ENCODE data around the gene ASAP3. TPM values are rescaled to one million over a fixed set of nuclear protein-coding genes. Genes with fewer than 3 reads are reported as not detected.

The ASAP3 gene
- total and polyA plus RNA-seq, 12 donors, result 22.4 to 122 (median 77.3) TPM

DNA sequence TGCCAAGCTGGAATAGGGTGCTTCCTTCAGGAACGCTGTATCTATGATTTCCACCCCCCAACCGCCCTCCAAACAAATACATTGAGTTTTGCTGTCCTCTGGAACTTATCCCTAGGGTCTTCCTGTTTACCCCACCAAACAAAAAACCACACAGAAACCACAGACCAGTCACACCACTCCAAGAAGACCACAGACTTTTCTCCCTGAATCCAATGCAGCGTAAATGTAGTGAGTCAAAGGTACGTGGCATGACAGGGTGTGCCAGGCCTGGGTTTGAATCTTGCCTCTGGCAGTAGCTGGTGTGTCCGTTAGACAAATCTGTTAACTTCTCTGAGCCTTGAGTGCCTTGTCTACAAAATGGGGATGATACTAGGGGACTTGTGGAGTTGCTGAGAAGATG is 27.8 kb downstream of the ASAP3 start:
- H3K9me3 ChIP-seq (replicated peaks in 1 of 3), result no peaks in the 10 kb centered on the region
- TF ChIP-seq, protein P1, sequence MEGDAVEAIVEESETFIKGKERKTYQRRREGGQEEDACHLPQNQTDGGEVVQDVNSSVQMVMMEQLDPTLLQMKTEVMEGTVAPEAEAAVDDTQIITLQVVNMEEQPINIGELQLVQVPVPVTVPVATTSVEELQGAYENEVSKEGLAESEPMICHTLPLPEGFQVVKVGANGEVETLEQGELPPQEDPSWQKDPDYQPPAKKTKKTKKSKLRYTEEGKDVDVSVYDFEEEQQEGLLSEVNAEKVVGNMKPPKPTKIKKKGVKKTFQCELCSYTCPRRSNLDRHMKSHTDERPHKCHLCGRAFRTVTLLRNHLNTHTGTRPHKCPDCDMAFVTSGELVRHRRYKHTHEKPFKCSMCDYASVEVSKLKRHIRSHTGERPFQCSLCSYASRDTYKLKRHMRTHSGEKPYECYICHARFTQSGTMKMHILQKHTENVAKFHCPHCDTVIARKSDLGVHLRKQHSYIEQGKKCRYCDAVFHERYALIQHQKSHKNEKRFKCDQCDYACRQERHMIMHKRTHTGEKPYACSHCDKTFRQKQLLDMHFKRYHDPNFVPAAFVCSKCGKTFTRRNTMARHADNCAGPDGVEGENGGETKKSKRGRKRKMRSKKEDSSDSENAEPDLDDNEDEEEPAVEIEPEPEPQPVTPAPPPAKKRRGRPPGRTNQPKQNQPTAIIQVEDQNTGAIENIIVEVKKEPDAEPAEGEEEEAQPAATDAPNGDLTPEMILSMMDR (IDR thresholded peaks at IDR 0.05), result no peak
- no peak for TF ChIP-seq POLR2A (IDR thresholded peaks at IDR 0.05)
- H3K4me3 ChIP-seq, result no peak overlapping the region
- no peak overlapping the region for H3K27ac ChIP-seq
- no peaks in the 10 kb centered on the region for H3K27me3 ChIP-seq
- no peak for DNase-seq
- H3K4me1 ChIP-seq (replicated peaks in 1 of 2), result peaks cover 0 to 6% of the 10 kb centered on the region in 2 donors
- intact Hi-C loops (cut with DNase I), result no loop called here
- peaks cover 0 to 1% of the 10 kb centered on the region in 2 donors for H3K36me3 ChIP-seq (replicated peaks in 1 of 2)
- WGBS, 4 donors, result 86 to 100% (median 89%) methylated on average over 2 to 5 of the region's 5 CpGs

DNA sequence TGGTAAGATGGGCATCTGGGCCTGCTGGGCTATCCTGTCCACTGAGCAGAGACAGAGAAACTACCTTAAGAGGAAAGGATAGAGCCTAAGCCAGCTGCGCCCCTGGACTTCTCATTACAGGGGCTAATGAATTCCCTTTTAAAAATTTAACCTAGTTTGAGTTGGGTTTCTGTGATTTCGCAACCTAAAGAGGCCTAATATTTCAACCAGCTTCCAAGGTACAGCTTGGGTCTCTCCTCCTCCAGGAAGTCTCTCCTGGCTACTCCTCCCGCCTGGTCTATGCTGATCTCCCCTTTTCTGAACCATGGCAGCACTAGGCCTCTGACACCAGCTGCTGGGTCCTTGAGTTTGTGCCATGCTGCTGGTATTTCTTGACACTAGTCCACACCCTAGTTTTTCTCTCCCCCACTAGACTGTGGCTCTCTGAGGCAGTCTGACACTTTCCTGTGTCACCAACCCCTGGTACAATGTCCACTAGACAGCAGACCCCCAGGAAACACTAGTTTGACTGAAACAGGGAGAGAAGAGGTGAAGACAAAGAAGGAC is 30.5 kb downstream of the ASAP3 start:
- no peak for TF ChIP-seq POLR2A (IDR thresholded peaks at IDR 0.05)
- TF ChIP-seq, protein P1 (IDR thresholded peaks at IDR 0.05), result no peak
- DNase-seq, result no peak
- Histone ChIP-seq H3K27me3 (no peaks in the 10 kb centered on the region), H3K36me3 (replicated peaks in 1 of 2) (peaks cover 0 to 7% of the 10 kb centered on the region in 2 donors), H3K4me1 (replicated peaks in 1 of 2) (peaks cover 0 to 6% of the 10 kb centered on the region in 2 donors), H3K4me3 (no peak overlapping the region), H3K9me3 (replicated peaks in 1 of 3) (no peaks in the 10 kb centered on the region), H3K27ac (no peak overlapping the region)
- intact Hi-C loops (cut with DNase I), result no loop called here
- WGBS, 4 donors, result 85 to 100% (median 96%) methylated on average over 3 of the region's 3 CpGs

DNA sequence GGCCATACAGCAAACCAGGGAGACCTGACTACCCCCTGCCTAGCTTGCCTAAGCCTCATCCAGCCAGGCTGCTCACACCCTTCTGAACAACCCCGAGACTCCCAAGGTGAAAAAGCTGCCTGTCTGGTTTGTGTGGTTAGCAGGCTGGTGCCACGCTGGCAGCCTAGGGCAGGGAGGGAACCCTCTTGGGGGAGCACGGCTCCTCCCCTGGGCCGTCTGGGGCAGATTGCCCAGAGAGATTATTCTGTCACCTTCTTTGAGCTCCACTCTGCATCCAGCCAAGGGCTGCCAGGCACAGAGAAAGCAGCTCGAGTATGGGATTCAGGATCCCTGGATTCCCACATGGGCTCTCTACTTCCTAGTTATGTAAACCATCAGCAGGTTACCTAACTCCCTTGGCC is 32.0 kb downstream of the ASAP3 start:
- Histone ChIP-seq H3K27ac (peak overlapping the region in 1 of 5 donors; percentile 32), H3K4me3 (no peak overlapping the region), H3K4me1 (replicated peaks in 1 of 2) (peaks cover 0 to 6% of the 10 kb centered on the region in 2 donors), H3K27me3 (no peaks in the 10 kb centered on the region), H3K9me3 (replicated peaks in 1 of 3) (no peaks in the 10 kb centered on the region), H3K36me3 (replicated peaks in 1 of 2) (peaks cover 0 to 7% of the 10 kb centered on the region in 2 donors)
- intact Hi-C loops (cut with DNase I), result no loop called here
- TF ChIP-seq POLR2A (IDR thresholded peaks at IDR 0.05), result no peak
- TF ChIP-seq, protein P1 (IDR thresholded peaks at IDR 0.05), result no peak
- peak; percentile 61 to 86 (median 76) for DNase-seq
- 26 to 40% (median 30%) methylated on average over 1 to 5 of the region's 5 CpGs for WGBS, 4 donors

DNA sequence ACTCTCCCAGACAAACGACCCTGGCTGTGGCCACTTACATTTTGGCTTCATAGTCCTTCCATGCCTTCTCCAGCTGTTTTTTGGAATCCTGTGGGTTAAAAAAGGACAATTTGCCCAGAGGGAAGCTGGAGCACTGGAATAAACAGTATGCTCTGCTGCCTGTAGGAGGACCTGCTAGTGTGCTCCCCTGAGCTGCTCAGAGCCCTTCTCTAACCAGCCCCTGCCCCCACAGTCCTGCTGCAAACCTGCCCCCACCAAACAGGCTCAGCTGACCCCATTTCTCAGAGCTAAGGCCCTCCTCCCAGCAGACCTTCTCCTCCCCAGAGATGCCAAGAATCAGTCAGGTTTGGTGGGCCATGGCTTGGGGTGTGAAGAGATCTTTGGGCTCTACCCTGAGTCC is 32.5 kb downstream of the ASAP3 start:
- Histone ChIP-seq H3K4me1 (replicated peaks in 1 of 2) (peaks cover 0 to 6% of the 10 kb centered on the region in 2 donors), H3K27ac (peak overlapping the region in 1 of 5 donors; percentile 32), H3K36me3 (replicated peaks in 1 of 2) (peaks cover 0 to 7% of the 10 kb centered on the region in 2 donors), H3K27me3 (no peaks in the 10 kb centered on the region), H3K4me3 (no peak overlapping the region), H3K9me3 (replicated peaks in 1 of 3) (no peaks in the 10 kb centered on the region)
- no peak for DNase-seq
- intact Hi-C loops (cut with DNase I), result no loop called here
- WGBS, 4 donors, result 54 to 71% (median 65%) methylated on average over 1 of the region's 1 CpG
- TF ChIP-seq, protein P1 (IDR thresholded peaks at IDR 0.05), result no peak
- no peak for TF ChIP-seq POLR2A (IDR thresholded peaks at IDR 0.05)

All from adrenal gland (tissue), 12 donors.